IMR-90 (cell line): ENCODE measurements around the gene CDC40. TPM values are rescaled to one million over a fixed set of nuclear protein-coding genes. Genes with fewer than 3 reads are reported as not detected.

Experiments
- ATAC-seq: fragments of 200-7000 bp; cut with Tn5 transposase; 2 replicates; pipeline ENCODE4 v1.9.1; 2020; ENCODE audit warnings: low read depth, mild to moderate bottlenecking, moderate library complexity
- Bru-seq: library from RNA; stranded (reverse); fragments of 400-500 nt; gene quantifications from one replicate; lab custom pipeline; 2021; lab: Mats Ljungman, UMichigan
- BruChase-seq, 2 experiments: library from RNA; stranded (reverse); fragments of 400-500 nt; gene quantifications; one replicate each; lab custom pipeline; 2021; lab: Mats Ljungman, UMichigan
- BruUV-seq: library from RNA; stranded (reverse); fragments of 400-500 nt; replicated peaks from 2 replicates; lab custom pipeline; 2021; lab: Mats Ljungman, UMichigan
- CTCF ChIA-PET: fragments of 300-600 bp; formaldehyde crosslinking; extraction: SDS; loops from one replicate; lab custom pipeline; 2021; ENCODE audit warnings: antibody characterized with exemption; lab: Yijun Ruan, JAX
- POLR2A ChIA-PET: fragments of 300-600 bp; sonication (Branson Sonifier 250); formaldehyde crosslinking; loops from one replicate; lab custom pipeline; 2022; ENCODE audit warnings: antibody characterized with exemption; ENCODE audit not compliant: unreplicated experiment; lab: Charles Lee
- DNase-seq: peaks from one replicate; pipeline ENCODE4 v3.0.0; 2013
- H2AFZ ChIP-seq: replicated peaks from 2 replicates; pipeline ENCODE3; 2013; ENCODE audit warnings: low read length, mild to moderate bottlenecking; ENCODE audit not compliant: poor library complexity
- H2AK5ac ChIP-seq: 2 replicates; pipeline ENCODE4 v1.6.1; 2013; ENCODE audit warnings: low read depth, low read length, inconsistent platforms
- H2AK9ac ChIP-seq: replicated peaks from 2 replicates; pipeline ENCODE3; 2013; ENCODE audit warnings: mild to moderate bottlenecking, low read depth, low read length, moderate library complexity; ENCODE audit not compliant: poor library complexity
- H2BK120ac ChIP-seq: 2 replicates; pipeline ENCODE4 v1.6.1; 2013; ENCODE audit warnings: low read depth, low read length, inconsistent platforms
- H2BK15ac ChIP-seq: 3 replicates; pipeline ENCODE4 v1.6.1; 2013; ENCODE audit warnings: low read depth, low read length, inconsistent platforms
- H2BK20ac ChIP-seq: 2 replicates; pipeline ENCODE4 v1.6.1; 2013; ENCODE audit warnings: low read depth, mild to moderate bottlenecking, inconsistent platforms, low read length, moderate library complexity
- H2BK5ac ChIP-seq: 2 replicates; pipeline ENCODE4 v1.6.1; 2013; ENCODE audit warnings: mild to moderate bottlenecking, low read depth, low read length, inconsistent platforms; ENCODE audit not compliant: poor library complexity, severe bottlenecking
- H3K14ac ChIP-seq: replicated peaks from 2 replicates; pipeline ENCODE4 v1.6.1; 2013; ENCODE audit warnings: low read depth, low read length, inconsistent platforms
- H3K18ac ChIP-seq: 2 replicates; pipeline ENCODE4 v1.6.1; 2013; ENCODE audit warnings: low read depth, low read length, control low read depth
- H3K23ac ChIP-seq: 2 replicates; pipeline ENCODE4 v1.6.1; 2013; ENCODE audit warnings: low read depth, low read length, inconsistent platforms
- H3K27ac ChIP-seq: 2 replicates; pipeline ENCODE4 v1.5.1; 2013; ENCODE audit warnings: mild to moderate bottlenecking, control low read depth, low read length; ENCODE audit not compliant: insufficient read depth
- H3K27me3 ChIP-seq: 2 replicates; pipeline ENCODE4 v1.6.1; 2013; ENCODE audit warnings: low read length; ENCODE audit not compliant: control insufficient read depth, insufficient read depth
- H3K36me3 ChIP-seq: 2 replicates; pipeline ENCODE4 v1.6.1; 2013; ENCODE audit warnings: low read length, mixed read lengths; ENCODE audit not compliant: control insufficient read depth, insufficient read depth
- H3K4ac ChIP-seq: 2 replicates; pipeline ENCODE4 v1.6.1; 2013; ENCODE audit warnings: low read depth, low read length, inconsistent platforms
- H3K4me1 ChIP-seq: 2 replicates; pipeline ENCODE4 v1.6.1; 2013; ENCODE audit warnings: low read length, mixed read lengths; ENCODE audit not compliant: control insufficient read depth, insufficient read depth
- H3K4me2 ChIP-seq: 2 replicates; pipeline ENCODE4 v1.6.1; 2013; ENCODE audit warnings: low read depth, mild to moderate bottlenecking, control low read depth, low read length, moderate library complexity
- H3K4me3 ChIP-seq: 2 replicates; pipeline ENCODE4 v1.5.1; 2013; ENCODE audit warnings: low read depth, mild to moderate bottlenecking, control low read depth, low read length, moderate library complexity; ENCODE audit not compliant: insufficient read depth
- H3K56ac ChIP-seq: 2 replicates; pipeline ENCODE4 v1.6.1; 2013; ENCODE audit warnings: low read length, inconsistent platforms; ENCODE audit not compliant: insufficient read depth; ENCODE audit errors: extremely low read depth
- H3K79me1 ChIP-seq, 2 experiments: 2 replicates each; pipeline ENCODE4 v1.6.1; 2013; ENCODE audit warnings: low read length in 2 of 2, inconsistent platforms in 1 of 2, low read depth in 1 of 2
- H3K9ac ChIP-seq: 2 replicates; pipeline ENCODE4 v1.6.1; 2013; ENCODE audit warnings: low read depth, low read length, control low read depth
- H3K9me1 ChIP-seq: 2 replicates; pipeline ENCODE4 v1.6.1; 2013; ENCODE audit warnings: low read length, inconsistent platforms; ENCODE audit not compliant: insufficient read depth
- H3K9me3 ChIP-seq: 2 replicates; pipeline ENCODE4 v1.6.1; 2013; ENCODE audit warnings: low read length; ENCODE audit not compliant: control insufficient read depth, insufficient read depth
- H4K20me1 ChIP-seq: 2 replicates; pipeline ENCODE4 v1.6.1; 2013; ENCODE audit warnings: low read length, inconsistent platforms; ENCODE audit not compliant: insufficient read depth
- H4K5ac ChIP-seq: 2 replicates; pipeline ENCODE4 v1.6.1; 2013; ENCODE audit warnings: mild to moderate bottlenecking, low read depth, low read length, control low read depth
- H4K8ac ChIP-seq, 2 experiments: 2 replicates each; pipeline ENCODE4 v1.6.1; 2013; ENCODE audit warnings: low read depth in 2 of 2, low read length in 2 of 2, control low read depth in 1 of 2, inconsistent platforms in 1 of 2
- H4K91ac ChIP-seq: 2 replicates; pipeline ENCODE4 v1.6.1; 2013; ENCODE audit warnings: low read depth, low read length, inconsistent platforms; ENCODE audit not compliant: insufficient read depth
- CEBPB ChIP-seq: IDR thresholded peaks from 2 replicates; pipeline ENCODE4 v1.6.1; 2012; ENCODE audit warnings: low read depth, low read length, improper control_type of control experiment
- MXI1 ChIP-seq: IDR thresholded peaks from 2 replicates; pipeline ENCODE4 v1.6.1; 2012; ENCODE audit warnings: low read depth, mild to moderate bottlenecking, low read length, moderate library complexity, borderline replicate concordance
- WGBS, 2 experiments: methylation state at CpG; one replicate each; pipeline versions ENCODE4 v1.1.5 to v1.1.7; 2013; ENCODE audit warnings: missing lambda C conversion rate in 2 of 2; ENCODE audit not compliant: insufficient read length in 1 of 2; ENCODE audit errors: extremely low coverage in 2 of 2; 5-methylcytosine and 5-hydroxymethylcytosine counted together
- dilution Hi-C: fragments of 300-500 bp; cut with HindIII; formaldehyde crosslinking; loops from one replicate; pipeline ENCODE4 v1.14.3; 2018; ENCODE audit warnings: low sequenced_read_pairs; ENCODE audit not compliant: unreplicated experiment
- in situ Hi-C: fragments of 300-500 bp; cut with MboI; formaldehyde crosslinking; loops from 3 replicates; pipeline ENCODE4 v1.14.3; 2019; ENCODE audit warnings: low sequenced_read_pairs, inconsistent platforms, mixed read lengths
- intact Hi-C: fragments of 100-400 bp; cut with micrococcal nuclease; formaldehyde crosslinking; loops from 2 replicates; pipeline ENCODE4 v1.10.0; 2022
- long read RNA-seq: library from polyadenylated mRNA; unstranded; transcript quantifications from one replicate; pipeline ENCODE4 v2.0.0, GENCODE V29; 2021; ENCODE audit not compliant: unreplicated experiment
- polyA plus RNA-seq, 3 experiments: library from polyadenylated mRNA; depleted of rRNA; stranded (reverse); fragments of >200 nt; gene quantifications; 2 replicates each; pipeline ENCODE4 v1.2.3, GENCODE V29; 2012; ENCODE audit warnings: low replicate concordance in 1 of 3
- total RNA-seq: library from RNA; depleted of rRNA; stranded (reverse); fragments of >200 nt; gene quantifications from 2 replicates; pipeline ENCODE4 v1.2.3, GENCODE V29; 2012; rRNA removed
- TF ChIP-seq, protein P1 (sequence below): conservative IDR thresholded peaks from 2 replicates; pipeline ENCODE4 v1.5.1; 2012; ENCODE audit warnings: mild to moderate bottlenecking, low read depth, low read length, improper control_type of control experiment

CDC40 gene
- total RNA-seq, result 16.8 and 26.7 TPM in 2 replicates
- 7.0 TPM in 2 replicates for polyA plus RNA-seq (2012; rRNA removed)
- polyA plus RNA-seq (2012; cell fraction: cytosol; rRNA removed), result 2.0 and 2.5 TPM in 2 replicates
- polyA plus RNA-seq (2012; cell fraction: nucleus; rRNA removed; ENCODE audit: low replicate concordance), result 1.4 and 4.7 TPM in 2 replicates
- Bru-seq, nascent RNA, result percentile 68 among the genes with signal in this experiment
- BruChase-seq, experiment 1, labeled RNA remaining after a 6-hour chase, result percentile 55 among the genes with signal in this experiment
- percentile 63 among the genes with signal in this experiment for BruChase-seq, experiment 2, labeled RNA remaining after a 2-hour chase
- long read RNA-seq, transcript CDC40-201 (15 exons, 3,848 nt), result major isoform, 12 of 16 reads
- long read RNA-seq, partial matches to known transcripts, result 4 of 16 reads
- long read RNA-seq, other reads (novel, unspliced or antisense), result 0 of 16 reads

DNA sequence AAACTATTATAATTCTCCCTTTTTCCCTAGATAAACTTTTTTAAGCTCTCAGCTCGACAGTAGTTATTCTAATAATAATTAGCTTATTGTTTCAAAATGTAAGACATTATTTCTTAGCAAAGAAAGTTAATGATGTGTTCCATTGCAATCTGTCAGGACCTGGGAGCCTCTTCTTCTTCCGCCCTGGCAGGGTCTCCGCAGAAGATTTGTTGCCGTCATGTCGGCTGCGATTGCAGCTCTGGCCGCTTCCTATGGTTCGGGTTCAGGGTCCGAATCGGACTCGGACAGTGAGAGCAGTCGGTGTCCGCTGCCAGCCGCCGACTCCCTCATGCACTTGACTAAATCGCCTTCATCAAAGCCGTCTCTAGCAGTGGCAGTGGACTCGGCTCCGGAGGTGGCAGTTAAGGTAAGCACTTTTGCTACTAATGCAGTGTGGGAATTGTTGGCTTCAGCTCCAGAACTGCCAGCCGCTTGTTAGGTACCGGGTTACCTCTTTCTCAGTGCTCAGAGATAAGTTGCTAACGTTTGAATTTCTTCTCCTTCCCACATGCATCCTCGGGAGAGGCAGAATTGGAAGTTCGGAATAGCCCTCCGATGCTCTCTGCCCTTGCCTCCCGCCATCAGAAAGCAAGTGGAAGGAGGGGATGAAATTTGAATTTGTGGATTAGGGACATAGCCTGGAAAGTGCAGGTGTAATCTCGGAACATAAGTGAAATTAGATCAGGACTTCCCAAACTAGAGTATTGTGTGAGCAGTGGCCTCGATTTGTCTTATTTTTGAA is at the start of gene CDC40:
CDC40 (plus strand) TSS at position 200 of the 781 bp plus-strand sequence; CDS start at position 218, 18 bp downstream.
- peak within 1 kb of the TSS; percentile 93 for H3K14ac ChIP-seq
- DNase-seq (no peak), ATAC-seq (peak; percentile 51)
- in situ Hi-C loops (no loop called here), dilution Hi-C loops (no loop called here), intact Hi-C loops (loop anchor here (2.0 to 5.0 kb wide), 2 partner anchors 84 to 162 kb away; no protein-coding TSS in a partner anchor)
- no peaks in the 10 kb centered on the region for H3K27me3 ChIP-seq
- H3K36me3 ChIP-seq, result no peaks in the 10 kb centered on the region
- no peaks in the 10 kb centered on the region for H3K9me3 ChIP-seq
- H3K9ac ChIP-seq, result peak within 1 kb of the TSS; percentile 98
- peak within 1 kb of the TSS; percentile 99 for H2AFZ ChIP-seq
- 0 out of 2 replicates have a peak, but pooled peaks cover 3% of the 10 kb centered on the region for H4K20me1 ChIP-seq
- peak within 1 kb of the TSS; percentile 83 for H4K5ac ChIP-seq
- H3K79me1 ChIP-seq, result peaks cover 12 to 38% of the 10 kb centered on the region in 2 experiments
- CTCF ChIA-PET, result interaction anchor here (0.6 kb wide), 1 partner anchor 1681 kb away, joined by 3 read pairs; no protein-coding TSS in a partner anchor
- peak within 1 kb of the TSS; percentile 98 for H3K27ac ChIP-seq
- peak within 1 kb of the TSS; percentile 84 for H2BK20ac ChIP-seq
- TF ChIP-seq, protein P1, sequence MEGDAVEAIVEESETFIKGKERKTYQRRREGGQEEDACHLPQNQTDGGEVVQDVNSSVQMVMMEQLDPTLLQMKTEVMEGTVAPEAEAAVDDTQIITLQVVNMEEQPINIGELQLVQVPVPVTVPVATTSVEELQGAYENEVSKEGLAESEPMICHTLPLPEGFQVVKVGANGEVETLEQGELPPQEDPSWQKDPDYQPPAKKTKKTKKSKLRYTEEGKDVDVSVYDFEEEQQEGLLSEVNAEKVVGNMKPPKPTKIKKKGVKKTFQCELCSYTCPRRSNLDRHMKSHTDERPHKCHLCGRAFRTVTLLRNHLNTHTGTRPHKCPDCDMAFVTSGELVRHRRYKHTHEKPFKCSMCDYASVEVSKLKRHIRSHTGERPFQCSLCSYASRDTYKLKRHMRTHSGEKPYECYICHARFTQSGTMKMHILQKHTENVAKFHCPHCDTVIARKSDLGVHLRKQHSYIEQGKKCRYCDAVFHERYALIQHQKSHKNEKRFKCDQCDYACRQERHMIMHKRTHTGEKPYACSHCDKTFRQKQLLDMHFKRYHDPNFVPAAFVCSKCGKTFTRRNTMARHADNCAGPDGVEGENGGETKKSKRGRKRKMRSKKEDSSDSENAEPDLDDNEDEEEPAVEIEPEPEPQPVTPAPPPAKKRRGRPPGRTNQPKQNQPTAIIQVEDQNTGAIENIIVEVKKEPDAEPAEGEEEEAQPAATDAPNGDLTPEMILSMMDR, result no peak
- 0 out of 2 replicates have a peak, but pooled peaks have one; percentile 5 for TF ChIP-seq CEBPB
- TF ChIP-seq MXI1, result 0 out of 2 replicates have a peak, but pooled peaks have one; percentile 25
- peak within 1 kb of the TSS; percentile 96 for H2AK9ac ChIP-seq
- H2BK15ac ChIP-seq, result peak within 1 kb of the TSS; percentile 25; the same call in 2 of the 3 replicates
- peak within 1 kb of the TSS; percentile 31; the same call in 1 of the 2 replicates for H2AK5ac ChIP-seq
- H3K23ac ChIP-seq, result peak within 1 kb of the TSS; percentile 96
- peak within 1 kb of the TSS; percentile 93 for H3K56ac ChIP-seq
- H2BK5ac ChIP-seq, result peak within 1 kb of the TSS; percentile 96
- H4K91ac ChIP-seq, result peak within 1 kb of the TSS; percentile 96
- H3K4me1 ChIP-seq, result 0 out of 2 replicates have a peak, but pooled peaks cover 5% of the 10 kb centered on the region
- H2BK120ac ChIP-seq, result peak within 1 kb of the TSS; percentile 97
- peak within 1 kb of the TSS; percentile 94 for H3K18ac ChIP-seq
- no TSS peak for BruUV-seq
- peak within 1 kb of the TSS; percentile 94 for H3K4ac ChIP-seq
- POLR2A ChIA-PET, result interaction anchor here (0.5 to 0.7 kb wide), 2 partner anchors 27 to 68 kb away, joined by 3 read pairs; no protein-coding TSS in a partner anchor
- peak within 1 kb of the TSS; percentile 74 to 98 for H4K8ac ChIP-seq
- H3K4me2 ChIP-seq, result peak within 1 kb of the TSS; percentile 83
- peak within 1 kb of the TSS; percentile 81 for H3K4me3 ChIP-seq
- WGBS, 2 experiments, result 0% methylated on average over 9 of the region's 28 CpGs; no CpG with 5 or more reads in 1 of the 2 experiments
- H3K9me1 ChIP-seq, result peaks cover 8% of the 10 kb centered on the region
